Measurements from ENCODE around the gene FAM234B.

DNA sequence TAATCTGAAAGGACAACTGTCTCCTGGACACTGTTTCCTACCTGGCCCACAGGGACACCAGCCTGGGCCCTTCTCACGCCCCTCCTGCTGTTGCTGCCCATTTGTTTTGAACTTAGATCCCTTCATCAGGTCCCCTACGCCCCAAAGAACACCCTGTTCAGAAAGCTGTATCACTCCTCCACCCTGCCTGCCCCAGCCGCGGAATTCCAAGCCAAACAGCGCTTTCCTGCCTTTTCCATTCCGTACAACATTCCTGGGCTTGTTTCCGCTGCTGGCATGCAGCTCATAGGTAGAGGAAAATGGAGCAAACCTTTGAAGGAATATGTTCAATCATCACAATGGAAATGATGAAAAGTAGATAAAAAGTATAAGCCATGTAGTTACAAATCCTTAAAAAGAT, 72.1 kb downstream of the FAM234B start:
- TF ChIP-seq SUZ12 (IDR thresholded peaks at IDR 0.05) (no peak), HDGF (IDR thresholded peaks at IDR 0.05; ENCODE audit: borderline replicate concordance) (no peak), CTBP1 (IDR thresholded peaks at IDR 0.05; ENCODE audit: borderline replicate concordance) (no peak), BHLHE40 (IDR thresholded peaks at IDR 0.05; ENCODE audit: borderline replicate concordance) (no peak), LEF1 (IDR thresholded peaks at IDR 0.05; ENCODE audit: borderline replicate concordance) (no peak), ELF4 (IDR thresholded peaks at IDR 0.05) (no peak), FOXA1 (IDR thresholded peaks at IDR 0.05) (no peak), ARNT (IDR thresholded peaks at IDR 0.05) (no peak), FOXK2 (IDR thresholded peaks at IDR 0.05) (no peak), SP1 (IDR thresholded peaks at IDR 0.05) (no peak), TARDBP (IDR thresholded peaks at IDR 0.05) (no peak), NFRKB (IDR thresholded peaks at IDR 0.05) (no peak)

Measured in HEK293T (cell line).